ENCODE measurements around the gene SHISAL1. TPM values are rescaled to one million over a fixed set of nuclear protein-coding genes. Genes with fewer than 3 reads are reported as not detected.
A peak's percentile ranks its signal among the peaks of the same experiment; 100 is the strongest.
"Not testable (repeated sequence)": the region's sequence is repeated elsewhere in the genome, so short reads cannot be mapped to it uniquely, and the experiment has no call there.

The SHISAL1 gene
- total RNA-seq, 1 experiment from 2014 or later: 2.9 TPM

GRCh38 chr22:44325718-44326490 is 13.2 kb upstream of the SHISAL1 start:
- Histone ChIP-seq H3K4me3 (ENCODE audit: insufficient read depth, low read depth, low read length) (no peak overlapping the region), H3K27me3 (ENCODE audit: control insufficient read depth, insufficient read depth, low read length) (peaks cover 18% of the 10 kb centered on the region)
- DNase-seq: no peak

GRCh38 chr22:44323140-44323790 is 10.5 kb upstream of the SHISAL1 start:
- H3K27me3 ChIP-seq (ENCODE audit: control insufficient read depth, insufficient read depth, low read length); DNase-seq; H3K4me3 ChIP-seq (ENCODE audit: insufficient read depth, low read depth, low read length); H3K36me3 ChIP-seq (replicated peaks; ENCODE audit: control insufficient read depth, insufficient read depth, low read length): not testable (repeated sequence)

More at GRCh38 chr22:44325718-44326490, 13.2 kb upstream of the SHISAL1 start:
- no peaks in the 10 kb centered on the region for H3K36me3 ChIP-seq (replicated peaks; ENCODE audit: control insufficient read depth, insufficient read depth, low read length)

GRCh38 chr22:44319685-44320084 is 6.9 kb upstream of the SHISAL1 start:
- Histone ChIP-seq H3K36me3 (replicated peaks; ENCODE audit: control insufficient read depth, insufficient read depth, low read length) (no peaks in the 10 kb centered on the region), H3K4me3 (ENCODE audit: insufficient read depth, low read depth, low read length) (no peak overlapping the region), H3K27me3 (ENCODE audit: control insufficient read depth, insufficient read depth, low read length) (no peaks in the 10 kb centered on the region)
- no peak for DNase-seq

- H3K36me3 ChIP-seq (replicated peaks; ENCODE audit: control insufficient read depth, insufficient read depth, low read length): no peaks in the 10 kb centered on the region
- DNase-seq: no peak
Measured at GRCh38 chr22:44318751-44319150, 6.0 kb upstream of the SHISAL1 start.

GRCh38 chr22:44317886-44318637 is 5.3 kb upstream of the SHISAL1 start:
- Histone ChIP-seq H3K36me3 (replicated peaks; ENCODE audit: control insufficient read depth, insufficient read depth, low read length) (no peaks in the 10 kb centered on the region), H3K4me3 (ENCODE audit: insufficient read depth, low read depth, low read length) (no peak overlapping the region), H3K27me3 (ENCODE audit: control insufficient read depth, insufficient read depth, low read length) (no peaks in the 10 kb centered on the region)
- DNase-seq: no peak

More at GRCh38 chr22:44318751-44319150, 6.0 kb upstream of the SHISAL1 start:
- Histone ChIP-seq H3K4me3 (ENCODE audit: insufficient read depth, low read depth, low read length) (no peak overlapping the region), H3K27me3 (ENCODE audit: control insufficient read depth, insufficient read depth, low read length) (no peaks in the 10 kb centered on the region)

- no peaks in the 10 kb centered on the region for H3K36me3 ChIP-seq (replicated peaks; ENCODE audit: control insufficient read depth, insufficient read depth, low read length)
- H3K4me3 ChIP-seq (ENCODE audit: insufficient read depth, low read depth, low read length): no peak overlapping the region
- no peaks in the 10 kb centered on the region for H3K27me3 ChIP-seq (ENCODE audit: control insufficient read depth, insufficient read depth, low read length)
- no peak for DNase-seq
Measured at GRCh38 chr22:44317123-44317444, 4.3 kb upstream of the SHISAL1 start.

- no peak overlapping the region for H3K4me3 ChIP-seq (ENCODE audit: insufficient read depth, low read depth, low read length)
- no peaks in the 10 kb centered on the region for H3K36me3 ChIP-seq (replicated peaks; ENCODE audit: control insufficient read depth, insufficient read depth, low read length)
- DNase-seq: no peak
- H3K27me3 ChIP-seq (ENCODE audit: control insufficient read depth, insufficient read depth, low read length): no peaks in the 10 kb centered on the region
Measured at GRCh38 chr22:44316393-44317122, 3.8 kb upstream of the SHISAL1 start.

GRCh38 chr22:44314425-44315067 is 1.8 kb upstream of the SHISAL1 start:
- Histone ChIP-seq H3K4me3 (ENCODE audit: insufficient read depth, low read depth, low read length) (no peak overlapping the region), H3K27me3 (ENCODE audit: control insufficient read depth, insufficient read depth, low read length) (no peaks in the 10 kb centered on the region), H3K36me3 (replicated peaks; ENCODE audit: control insufficient read depth, insufficient read depth, low read length) (no peaks in the 10 kb centered on the region)
- peak; percentile 82 for DNase-seq

- DNase-seq: no peak
- Histone ChIP-seq H3K27me3 (ENCODE audit: control insufficient read depth, insufficient read depth, low read length) (no peaks in the 10 kb centered on the region), H3K36me3 (replicated peaks; ENCODE audit: control insufficient read depth, insufficient read depth, low read length) (no peaks in the 10 kb centered on the region), H3K4me3 (ENCODE audit: insufficient read depth, low read depth, low read length) (no peak overlapping the region)
Measured at GRCh38 chr22:44313385-44314006, 745 bp upstream of the SHISAL1 start.

- DNase-seq: no peak
- Histone ChIP-seq H3K4me3 (ENCODE audit: insufficient read depth, low read depth, low read length) (no peak overlapping the region), H3K27me3 (ENCODE audit: control insufficient read depth, insufficient read depth, low read length) (no peaks in the 10 kb centered on the region), H3K36me3 (replicated peaks; ENCODE audit: control insufficient read depth, insufficient read depth, low read length) (no peaks in the 10 kb centered on the region)
Measured at GRCh38 chr22:44311855-44312170, 938 bp downstream of the SHISAL1 start.

- Histone ChIP-seq H3K27me3 (ENCODE audit: control insufficient read depth, insufficient read depth, low read length) (no peaks in the 10 kb centered on the region), H3K36me3 (replicated peaks; ENCODE audit: control insufficient read depth, insufficient read depth, low read length) (no peaks in the 10 kb centered on the region), H3K4me3 (ENCODE audit: insufficient read depth, low read depth, low read length) (no peak overlapping the region)
- DNase-seq: no peak
Measured at GRCh38 chr22:44311104-44311854, 1.5 kb downstream of the SHISAL1 start.

GRCh38 chr22:44309647-44310046 is 3.1 kb downstream of the SHISAL1 start:
- no peak for DNase-seq
- H3K36me3 ChIP-seq (replicated peaks; ENCODE audit: control insufficient read depth, insufficient read depth, low read length): no peaks in the 10 kb centered on the region
- H3K4me3 ChIP-seq (ENCODE audit: insufficient read depth, low read depth, low read length): no peak overlapping the region
- no peaks in the 10 kb centered on the region for H3K27me3 ChIP-seq (ENCODE audit: control insufficient read depth, insufficient read depth, low read length)

GRCh38 chr22:44309137-44309536 is 3.6 kb downstream of the SHISAL1 start:
- H3K4me3 ChIP-seq (ENCODE audit: insufficient read depth, low read depth, low read length): no peak overlapping the region
- no peak for DNase-seq
- H3K27me3 ChIP-seq (ENCODE audit: control insufficient read depth, insufficient read depth, low read length): no peaks in the 10 kb centered on the region
- no peaks in the 10 kb centered on the region for H3K36me3 ChIP-seq (replicated peaks; ENCODE audit: control insufficient read depth, insufficient read depth, low read length)

All from H7 (cell line).